H9 (cell line): ENCODE results near the gene GOLGA7B. TPM values are rescaled to one million over a fixed set of nuclear protein-coding genes. Genes with fewer than 3 reads are reported as not detected.

Source experiments
- DNase-seq: peaks from one replicate; pipeline ENCODE4 v3.0.0-alpha.2; 2017
- H2AFZ ChIP-seq: one replicate; pipeline ENCODE4 v1.6.1; 2013; ENCODE audit warnings: mild to moderate bottlenecking, low read length, control low read depth, moderate library complexity
- H2AK5ac ChIP-seq: 2 replicates; pipeline ENCODE4 v1.6.1; 2013; ENCODE audit warnings: low read length, control low read depth, mixed read lengths; ENCODE audit not compliant: insufficient read length
- H2BK120ac ChIP-seq: one replicate; pipeline ENCODE4 v1.6.1; 2013; ENCODE audit warnings: low read depth, mild to moderate bottlenecking, low read length, control low read depth, inconsistent platforms; ENCODE audit not compliant: poor library complexity, severe bottlenecking
- H2BK12ac ChIP-seq: 2 replicates; pipeline ENCODE4 v1.6.1; 2013; ENCODE audit warnings: low read length, control low read depth, mixed read lengths, low read depth; ENCODE audit not compliant: insufficient read length
- H2BK15ac ChIP-seq: 2 replicates; pipeline ENCODE4 v1.6.1; 2013; ENCODE audit warnings: low read depth, low read length, control low read depth
- H2BK20ac ChIP-seq: one replicate; pipeline ENCODE4 v1.6.1; 2013; ENCODE audit warnings: low read depth, mild to moderate bottlenecking, low read length, control low read depth, inconsistent platforms; ENCODE audit not compliant: poor library complexity, severe bottlenecking
- H2BK5ac ChIP-seq: 2 replicates; pipeline ENCODE4 v1.6.1; 2013; ENCODE audit warnings: low read length, control low read depth, mixed read lengths; ENCODE audit not compliant: insufficient read length
- H3K14ac ChIP-seq: 2 replicates; pipeline ENCODE4 v1.6.1; 2013; ENCODE audit warnings: low read length, control low read depth; ENCODE audit not compliant: insufficient read depth
- H3K18ac ChIP-seq: 2 replicates; pipeline ENCODE4 v1.6.1; 2013; ENCODE audit warnings: low read depth, mild to moderate bottlenecking, mixed read lengths, low read length, control low read depth; ENCODE audit not compliant: insufficient read length
- H3K23ac ChIP-seq: 2 replicates; pipeline ENCODE4 v1.6.1; 2013; ENCODE audit warnings: low read length, control low read depth, mixed read lengths, low read depth; ENCODE audit not compliant: insufficient read length
- H3K23me2 ChIP-seq: 2 replicates; pipeline ENCODE4 v1.6.1; 2013; ENCODE audit warnings: low read depth, mild to moderate bottlenecking, mixed read lengths, low read length, control low read depth; ENCODE audit not compliant: insufficient read length, poor library complexity, severe bottlenecking
- H3K27ac ChIP-seq: 2 replicates; pipeline ENCODE4 v1.5.1; 2013; ENCODE audit warnings: low read length, control low read depth, mixed read lengths, low read depth; ENCODE audit not compliant: insufficient read length
- H3K27me3 ChIP-seq: 2 replicates; pipeline ENCODE4 v1.6.1; 2013; ENCODE audit warnings: low read length, control low read depth, inconsistent platforms; ENCODE audit not compliant: insufficient read depth
- H3K4ac ChIP-seq: 2 replicates; pipeline ENCODE4 v1.6.1; 2013; ENCODE audit warnings: low read depth, mild to moderate bottlenecking, control low read depth, inconsistent platforms, low read length, moderate library complexity
- H3K4me1 ChIP-seq: 2 replicates; pipeline ENCODE4 v1.6.1; 2013; ENCODE audit warnings: low read length, control low read depth, inconsistent platforms; ENCODE audit not compliant: insufficient read depth
- H3K4me2 ChIP-seq: 2 replicates; pipeline ENCODE4 v1.6.1; 2013; ENCODE audit warnings: low read length, control low read depth, mixed read lengths; ENCODE audit not compliant: insufficient read length, insufficient read depth
- H3K56ac ChIP-seq: 2 replicates; pipeline ENCODE4 v1.6.1; 2013; ENCODE audit warnings: low read depth, mild to moderate bottlenecking, mixed read lengths, low read length, control low read depth; ENCODE audit not compliant: insufficient read length
- H3K79me1 ChIP-seq: 2 replicates; pipeline ENCODE4 v1.6.1; 2013; ENCODE audit warnings: low read depth, mild to moderate bottlenecking, moderate library complexity, low read length, control low read depth, inconsistent platforms; ENCODE audit not compliant: insufficient read depth, poor library complexity, severe bottlenecking
- H3K79me2 ChIP-seq: 2 replicates; pipeline ENCODE4 v1.6.1; 2013; ENCODE audit warnings: low read length, control low read depth, inconsistent platforms; ENCODE audit not compliant: insufficient read depth
- H3K9ac ChIP-seq: 2 replicates; pipeline ENCODE4 v1.6.1; 2013; ENCODE audit warnings: low read length, control low read depth, mixed read lengths; ENCODE audit not compliant: insufficient read length; ENCODE audit errors: extremely low read depth
- H3K9me3 ChIP-seq: one replicate; pipeline ENCODE4 v1.6.1; 2013; ENCODE audit warnings: low read depth, low read length, inconsistent platforms; ENCODE audit not compliant: control insufficient read depth
- H3T11ph ChIP-seq: one replicate; pipeline ENCODE4 v1.6.1; 2013; ENCODE audit warnings: mild to moderate bottlenecking, low read length, control low read depth, inconsistent platforms
- H4K20me1 ChIP-seq: one replicate; pipeline ENCODE4 v1.6.1; 2013; ENCODE audit not compliant: control insufficient read depth, insufficient read length, insufficient read depth
- H4K5ac ChIP-seq: 2 replicates; pipeline ENCODE4 v1.6.1; 2013; ENCODE audit warnings: low read depth, mild to moderate bottlenecking, mixed read lengths, low read length, control low read depth; ENCODE audit not compliant: insufficient read length
- H4K8ac ChIP-seq: replicated peaks from 2 replicates; pipeline ENCODE4 v1.6.1; 2013; ENCODE audit warnings: low read length, control low read depth, mixed read lengths, low read depth; ENCODE audit not compliant: insufficient read length
- H4K91ac ChIP-seq: 2 replicates; pipeline ENCODE4 v1.6.1; 2013; ENCODE audit warnings: low read depth, mild to moderate bottlenecking, moderate library complexity, mixed read lengths, low read length, control low read depth; ENCODE audit not compliant: insufficient read length
- H3K27ac Mint-ChIP-seq, 3 experiments: 2 replicates in 2 of 3; 3 replicates in 1 of 3; pipeline ENCODE4 v1.8.0; 2020 to 2021; ENCODE audit warnings: mixed read lengths in 3 of 3, mild to moderate bottlenecking in 1 of 3, moderate library complexity in 1 of 3
- H3K27me3 Mint-ChIP-seq: 2 replicates; pipeline ENCODE4 v1.8.0; 2021; ENCODE audit warnings: low read depth, mild to moderate bottlenecking, moderate library complexity, mixed read lengths
- H3K36me3 Mint-ChIP-seq, 3 experiments: 2 replicates in 2 of 3; 3 replicates in 1 of 3; pipeline ENCODE4 v1.8.0; 2020 to 2021; ENCODE audit warnings: low read depth in 3 of 3, mixed read lengths in 3 of 3; ENCODE audit not compliant: insufficient read depth in 1 of 3
- H3K4me1 Mint-ChIP-seq, 2 experiments: 2 replicates each; pipeline ENCODE4 v1.8.0; 2020; ENCODE audit warnings: mixed read lengths in 2 of 2
- H3K4me3 Mint-ChIP-seq, 2 experiments: 2 replicates in 1 of 2; 3 replicates in 1 of 2; pipeline ENCODE4 v1.8.0; 2020 to 2021; ENCODE audit warnings: mild to moderate bottlenecking in 2 of 2, mixed read lengths in 2 of 2, moderate library complexity in 1 of 2
- H3K9me3 Mint-ChIP-seq, 2 experiments: 2 replicates in 1 of 2; 3 replicates in 1 of 2; pipeline ENCODE4 v1.8.0; 2020; ENCODE audit warnings: mild to moderate bottlenecking in 2 of 2, mixed read lengths in 2 of 2, moderate library complexity in 1 of 2
- CTCF ChIP-seq: fragments of 200-600 bp; sonication (generic); conservative IDR thresholded peaks from 3 replicates; pipeline ENCODE4 v1.8.0; 2021; ENCODE audit warnings: antibody characterized with exemption, mild to moderate bottlenecking
- WGBS: extraction: QIAGEN DNeasy Blood & Tissue Kit; methylation state at CpG from one replicate; pipeline ENCODE4 v1.1.7; 2013; ENCODE audit warnings: missing lambda C conversion rate, low lambda C conversion rate, mixed read lengths; ENCODE audit not compliant: insufficient read length; ENCODE audit errors: extremely low coverage; 5-methylcytosine and 5-hydroxymethylcytosine counted together
- total RNA-seq: library from RNA; stranded (reverse); gene quantifications from 2 replicates; pipeline ENCODE4 v1.2.1, GENCODE V29; 2021

The GOLGA7B gene
- total RNA-seq, 1 experiment from 2014 or later, result 0.04 TPM

GRCh38 chr10:97842656-97843280, 6.9 kb upstream of the GOLGA7B start:
- no peak overlapping the region for H2AFZ ChIP-seq
- no peaks in the 10 kb centered on the region for H4K20me1 ChIP-seq
- H3K4ac ChIP-seq, result no peak overlapping the region
- no peak overlapping the region for H2BK5ac ChIP-seq
- no peak overlapping the region for H3K9ac ChIP-seq
- no CpG with 5 or more reads among the region's 7 CpGs for WGBS
- H3K27ac ChIP-seq, result no peak overlapping the region
- no peaks in the 10 kb centered on the region for H3K9me3 ChIP-seq
- H4K8ac ChIP-seq, result no peak overlapping the region
- H4K91ac ChIP-seq, result no peak overlapping the region
- H3K9me3 Mint-ChIP-seq, result peaks cover 3 to 5% of the 10 kb centered on the region in 2 experiments; a peak in 3 of 5 replicates
- no peak overlapping the region for H2BK12ac ChIP-seq
- H3K18ac ChIP-seq, result no peak overlapping the region
- no peak overlapping the region for H3K23ac ChIP-seq
- peaks cover 0 to 5% (median 0%) of the 10 kb centered on the region in 3 experiments; a peak in 2 of 7 replicates for H3K36me3 Mint-ChIP-seq
- no peaks in the 10 kb centered on the region for H3K4me1 Mint-ChIP-seq
- H3K27me3 ChIP-seq, result no peaks in the 10 kb centered on the region
- H2AK5ac ChIP-seq, result no peak overlapping the region
- H2BK120ac ChIP-seq, result no peak overlapping the region
- H3K14ac ChIP-seq, result no peak overlapping the region
- H3K27ac Mint-ChIP-seq, result no peak overlapping the region
- H3K79me1 ChIP-seq, result no peaks in the 10 kb centered on the region
- H3K4me1 ChIP-seq, result no peaks in the 10 kb centered on the region
- H3K79me2 ChIP-seq, result no peaks in the 10 kb centered on the region
- H3K23me2 ChIP-seq, result no peaks in the 10 kb centered on the region
- H2BK15ac ChIP-seq, result no peak overlapping the region
- no peak for TF ChIP-seq CTCF
- H3K4me2 ChIP-seq, result no peak overlapping the region
- H3K27me3 Mint-ChIP-seq, result peaks cover 31% of the 10 kb centered on the region
- no peak for DNase-seq
- H3K4me3 Mint-ChIP-seq, result no peak overlapping the region
- H2BK20ac ChIP-seq, result no peak overlapping the region
- no peak overlapping the region for H3K56ac ChIP-seq
- H4K5ac ChIP-seq, result no peak overlapping the region
- no peak overlapping the region for H3T11ph ChIP-seq
